HG03064 (cell line): ENCODE data around the gene COLEC11.
"Not testable (repeated sequence)": the region's sequence is repeated elsewhere in the genome, so short reads cannot be mapped to it uniquely, and the experiment has no call there.

ENCODE experiments used
- ATAC-seq: cut with Tn5 transposase; IDR thresholded peaks from one replicate; pipeline ENCODE4 v1.9.1; 2021; ENCODE audit warnings: low read depth; ENCODE audit not compliant: unreplicated experiment

COLEC11 gene

DNA sequence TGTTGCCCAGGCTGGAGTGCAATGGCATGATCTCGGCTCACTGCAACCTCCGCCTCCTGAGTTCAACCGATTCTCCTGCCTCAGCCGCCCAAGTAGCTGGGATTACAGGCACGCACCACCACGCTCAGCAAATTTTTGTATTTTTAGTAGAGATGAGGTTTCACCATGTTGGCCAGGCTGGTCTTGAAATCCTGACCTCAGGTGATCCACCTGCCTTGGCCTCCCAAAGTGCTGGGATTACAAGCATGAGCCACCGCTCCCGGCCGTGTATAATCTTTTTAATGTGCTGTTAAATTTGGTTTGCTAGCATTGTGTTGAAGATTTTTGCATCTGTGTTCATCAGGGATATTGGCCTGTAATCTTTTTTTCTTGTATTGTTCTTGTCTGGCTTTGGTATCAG lies 24.7 kb downstream of the COLEC11 start:
- ATAC-seq = not testable (repeated sequence)

GRCh38 chr2:3620834-3621233 lies 25.9 kb downstream of the COLEC11 start:
- ATAC-seq = no peak

DNA sequence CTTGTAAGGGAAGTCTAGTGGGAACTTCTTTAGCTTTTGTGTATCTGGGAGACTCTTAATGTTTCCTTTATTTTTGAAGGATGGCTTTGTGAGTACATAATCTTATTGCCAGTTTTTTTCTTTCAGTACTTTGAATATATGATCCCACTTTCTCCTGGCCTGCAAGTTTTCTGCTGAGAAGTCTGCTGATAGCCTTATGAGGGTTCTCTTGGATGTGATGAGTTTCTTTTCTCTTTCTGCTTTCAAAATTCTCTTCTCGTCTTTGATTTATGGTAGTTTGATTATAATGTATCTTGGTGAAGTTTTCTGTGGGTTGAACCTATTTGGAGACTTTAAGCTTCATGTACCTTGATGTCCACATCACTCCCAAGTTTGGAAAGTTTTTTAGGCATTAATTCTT lies 28.1 kb downstream of the COLEC11 start:
- ATAC-seq = no peak

DNA sequence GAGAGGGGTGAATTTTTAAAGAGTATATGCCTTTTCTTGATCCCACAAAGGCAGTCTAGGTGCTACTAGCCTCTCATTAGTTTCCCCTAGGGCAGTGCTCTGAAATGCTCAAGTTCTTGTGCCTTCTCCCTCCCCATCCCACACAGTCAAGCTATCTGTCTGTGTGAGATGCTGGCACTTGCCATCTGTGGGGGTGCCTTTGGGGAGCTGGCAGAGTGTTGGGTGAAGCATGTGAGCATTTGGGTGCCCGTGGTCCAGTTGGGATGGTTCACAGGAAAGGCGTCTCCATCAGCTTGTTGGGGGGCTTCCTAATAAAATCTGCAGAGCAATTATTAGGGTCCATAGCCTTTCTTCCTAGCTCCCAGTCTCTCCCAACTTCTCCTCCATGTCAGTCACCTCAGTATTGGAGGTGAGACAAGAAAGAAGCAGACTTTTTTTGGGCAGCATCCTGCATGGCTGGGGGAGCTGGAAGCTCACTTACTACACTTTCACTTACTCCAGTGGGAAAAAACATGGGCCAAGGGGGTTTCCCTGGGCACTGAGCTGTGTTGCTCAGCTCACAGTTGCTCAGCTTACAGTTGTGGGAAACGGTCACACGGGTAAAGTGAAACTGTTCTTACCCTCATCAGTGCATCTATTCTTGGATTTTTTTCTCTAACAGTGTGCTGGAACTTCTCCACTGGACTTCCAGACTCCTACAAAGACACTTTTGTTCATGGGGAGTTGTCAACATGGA lies 29.3 kb downstream of the COLEC11 start:
- no peak for ATAC-seq

DNA sequence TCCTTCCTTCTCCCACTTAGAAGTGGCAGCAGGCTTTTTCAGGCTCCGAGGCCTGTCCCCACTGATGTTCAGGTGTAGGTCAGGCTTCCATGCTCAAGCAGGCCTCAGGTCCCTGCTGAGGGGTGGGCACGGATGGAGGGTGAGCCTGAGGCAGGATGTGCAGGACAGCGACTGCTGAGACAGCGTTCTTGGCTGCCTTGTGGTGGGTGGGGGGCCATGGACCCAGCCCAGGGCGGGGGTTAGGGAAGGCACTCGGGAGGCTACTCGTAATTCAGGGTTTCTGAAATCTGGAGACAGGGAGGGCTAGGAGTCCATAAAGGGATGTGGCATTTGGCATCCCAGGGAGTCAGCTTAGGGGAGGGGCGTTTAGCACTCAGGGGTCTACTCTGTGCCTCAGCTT lies 30.3 kb downstream of the COLEC11 start:
- ATAC-seq = no peak

DNA sequence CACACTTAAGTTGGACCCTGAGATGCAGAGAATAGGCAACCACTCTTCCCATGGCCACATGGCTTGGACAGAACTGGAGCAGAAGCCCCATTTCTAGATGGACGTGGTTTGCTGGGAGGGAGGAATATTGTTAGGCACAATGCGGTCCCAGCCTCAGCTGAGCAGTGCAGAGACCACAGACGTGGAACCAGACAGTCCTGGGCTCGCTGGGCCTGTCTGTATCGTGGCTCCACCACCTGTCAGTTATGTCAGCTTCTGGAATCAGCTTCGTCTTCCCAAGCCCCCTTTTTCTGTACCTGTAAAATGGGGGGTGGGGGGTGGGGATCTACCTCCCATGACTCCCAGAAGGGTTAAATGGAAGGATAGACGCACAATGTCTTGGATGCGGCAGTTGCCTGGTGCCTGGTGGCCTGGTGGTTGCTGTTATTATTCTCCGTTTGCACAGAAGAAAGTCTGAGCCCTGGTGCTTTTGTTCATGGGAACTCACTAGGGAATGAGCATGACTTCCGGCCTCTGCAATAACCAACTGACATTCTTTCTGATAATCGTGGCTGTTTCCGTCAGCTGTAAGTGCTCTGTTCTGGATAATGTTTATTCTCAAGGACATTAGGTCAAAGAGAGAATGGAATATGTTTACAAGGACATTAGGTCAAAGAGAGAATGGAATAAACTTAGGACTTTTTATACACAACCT lies 31.4 kb downstream of the COLEC11 start:
- no peak for ATAC-seq

GRCh38 chr2:3626812-3627499 lies 32.0 kb downstream of the COLEC11 start:
- ATAC-seq = no peak

DNA sequence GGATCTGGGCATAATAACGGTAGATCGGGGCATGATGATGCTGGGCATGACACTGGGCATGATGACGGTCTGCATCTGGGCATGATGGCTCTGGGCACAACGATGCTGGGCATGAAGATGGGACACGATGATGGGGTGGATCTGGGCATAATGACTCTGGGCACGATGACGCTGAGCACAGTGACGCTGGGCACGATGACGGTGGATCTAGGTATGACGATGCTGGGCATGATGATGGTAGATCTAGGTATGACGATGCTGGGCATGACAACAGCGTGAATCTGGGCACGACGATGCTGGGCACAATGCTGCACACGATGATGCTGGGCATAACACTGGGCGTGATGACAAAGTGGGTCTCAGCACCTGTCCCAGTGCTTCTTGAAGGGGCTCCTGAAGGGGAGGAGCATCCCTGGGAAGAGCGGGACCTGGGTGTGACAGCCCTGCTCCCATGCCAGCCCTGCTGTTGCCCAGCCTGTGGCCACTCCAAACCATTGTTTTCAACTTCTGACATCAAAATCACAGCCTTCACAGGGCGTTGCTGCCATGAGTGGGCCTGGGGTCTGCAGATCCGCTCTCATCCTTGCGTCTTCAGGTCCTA lies 32.7 kb downstream of the COLEC11 start:
- ATAC-seq = no peak

DNA sequence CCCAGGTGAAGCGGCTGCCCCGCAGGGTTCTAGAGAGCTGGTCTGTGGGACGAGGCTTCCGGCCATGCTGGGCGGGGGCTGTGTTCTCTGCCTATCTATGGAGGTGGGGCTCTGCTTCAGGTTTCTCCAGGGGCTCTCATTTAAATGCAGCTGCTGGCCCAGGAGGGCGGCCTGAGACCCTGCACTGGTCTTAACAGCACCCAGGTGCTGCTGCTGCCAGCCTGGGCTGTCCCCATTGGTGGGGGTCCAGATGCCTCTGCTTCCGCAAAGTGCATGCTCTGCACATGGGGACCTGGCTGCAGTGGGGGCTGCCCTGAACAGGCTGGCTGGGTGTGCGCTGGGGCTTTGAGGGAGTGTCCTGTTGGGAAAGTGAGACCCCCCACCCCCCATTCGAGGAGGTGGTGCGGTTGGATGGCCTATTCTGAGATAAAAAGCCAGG lies 33.3 kb downstream of the COLEC11 start:
- no peak for ATAC-seq

- no peak for ATAC-seq
Observed at GRCh38 chr2:3628800-3629199, 33.9 kb downstream of the COLEC11 start.

DNA sequence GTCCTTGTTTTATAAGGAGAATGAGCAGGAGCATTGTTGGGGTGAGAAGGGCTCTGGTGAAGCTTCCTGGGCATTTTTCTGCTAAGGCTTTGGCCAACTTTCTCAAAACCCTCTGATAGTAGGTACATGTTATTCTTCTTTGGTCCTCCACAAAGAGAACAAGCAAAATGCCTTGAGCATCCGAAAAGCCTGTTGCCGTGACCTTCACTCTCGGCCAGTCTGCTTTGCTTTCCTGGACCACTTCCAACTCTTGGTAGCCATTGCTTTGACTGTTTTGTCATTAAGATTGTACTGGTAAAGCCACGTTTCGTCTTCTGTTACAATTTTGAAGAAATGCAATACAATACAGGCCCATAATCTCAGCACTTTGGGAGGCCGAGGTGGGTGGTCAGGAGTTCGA lies 35.7 kb downstream of the COLEC11 start:
- no peak for ATAC-seq

DNA sequence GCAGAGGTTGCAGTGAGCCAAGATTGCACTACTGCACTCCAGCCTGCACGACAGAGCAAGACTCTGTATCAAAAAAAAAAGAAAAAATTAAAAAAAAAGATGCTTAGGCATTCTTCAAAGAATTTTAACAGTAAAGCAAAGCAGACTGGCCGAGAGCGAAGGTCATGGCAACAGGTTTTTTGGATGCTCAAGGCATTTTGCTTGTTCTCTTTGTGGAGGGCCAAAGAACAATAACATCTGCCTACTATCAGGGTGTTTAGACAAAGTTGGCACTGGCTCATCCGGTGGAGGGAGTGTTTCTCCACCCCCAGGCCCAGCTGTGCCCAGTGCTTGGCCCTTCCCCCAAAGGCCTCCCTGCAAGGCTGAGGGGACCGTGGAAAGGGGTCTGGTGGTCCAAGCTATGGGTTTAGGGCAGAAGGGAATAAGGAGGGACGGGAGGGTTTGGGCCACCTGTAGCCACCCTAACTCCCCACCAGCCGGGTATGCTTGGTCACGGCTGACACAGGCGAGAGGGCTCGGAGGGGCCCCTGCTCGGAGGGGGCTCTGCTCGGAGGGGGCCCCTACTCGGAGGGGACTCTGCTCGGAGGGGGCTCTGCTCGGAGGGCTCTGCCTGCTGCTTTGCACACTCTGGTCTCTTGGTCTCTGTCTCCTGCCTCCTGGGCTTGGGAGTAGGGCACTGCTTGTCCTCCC lies 36.4 kb downstream of the COLEC11 start:
- no peak for ATAC-seq

DNA sequence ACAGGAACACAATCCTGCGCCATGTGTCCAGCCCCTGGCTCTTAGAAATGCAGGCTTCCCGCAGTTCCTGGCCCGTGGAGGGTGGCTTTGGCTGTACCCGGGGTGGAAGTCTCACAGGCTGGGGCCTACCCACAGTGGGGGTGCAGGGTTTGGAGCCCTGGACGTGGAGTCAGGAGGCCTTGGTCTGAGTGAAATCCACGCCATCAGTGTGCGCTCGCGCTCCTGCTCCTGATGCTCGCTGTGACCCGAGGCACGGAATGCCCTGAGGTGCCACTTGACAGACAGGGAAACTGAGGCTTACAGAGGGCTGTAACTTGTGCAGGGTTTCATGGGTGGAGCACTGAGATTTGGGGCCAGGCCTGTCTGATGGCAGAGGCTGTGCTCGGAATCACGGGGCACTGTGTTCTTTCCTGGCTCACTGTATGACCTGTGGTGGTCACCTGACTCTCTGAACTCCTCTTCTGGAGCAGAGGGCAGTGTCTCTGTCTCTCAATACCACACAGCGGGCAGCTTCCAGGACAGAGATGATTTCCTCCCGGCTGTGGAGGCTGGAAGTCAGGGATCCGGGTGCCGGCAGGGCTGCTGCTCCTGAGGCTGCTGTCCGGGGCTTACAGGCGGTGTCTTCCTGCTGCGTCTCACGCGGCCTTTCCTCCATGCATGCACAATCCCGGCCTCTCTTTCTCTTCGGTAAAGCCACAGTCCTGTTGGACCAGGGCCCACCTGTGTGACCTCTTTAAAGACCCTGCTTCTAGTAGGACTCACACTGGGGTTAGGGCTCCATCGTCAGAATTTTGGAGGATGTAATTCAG lies 37.1 kb downstream of the COLEC11 start:
- ATAC-seq = no peak

DNA sequence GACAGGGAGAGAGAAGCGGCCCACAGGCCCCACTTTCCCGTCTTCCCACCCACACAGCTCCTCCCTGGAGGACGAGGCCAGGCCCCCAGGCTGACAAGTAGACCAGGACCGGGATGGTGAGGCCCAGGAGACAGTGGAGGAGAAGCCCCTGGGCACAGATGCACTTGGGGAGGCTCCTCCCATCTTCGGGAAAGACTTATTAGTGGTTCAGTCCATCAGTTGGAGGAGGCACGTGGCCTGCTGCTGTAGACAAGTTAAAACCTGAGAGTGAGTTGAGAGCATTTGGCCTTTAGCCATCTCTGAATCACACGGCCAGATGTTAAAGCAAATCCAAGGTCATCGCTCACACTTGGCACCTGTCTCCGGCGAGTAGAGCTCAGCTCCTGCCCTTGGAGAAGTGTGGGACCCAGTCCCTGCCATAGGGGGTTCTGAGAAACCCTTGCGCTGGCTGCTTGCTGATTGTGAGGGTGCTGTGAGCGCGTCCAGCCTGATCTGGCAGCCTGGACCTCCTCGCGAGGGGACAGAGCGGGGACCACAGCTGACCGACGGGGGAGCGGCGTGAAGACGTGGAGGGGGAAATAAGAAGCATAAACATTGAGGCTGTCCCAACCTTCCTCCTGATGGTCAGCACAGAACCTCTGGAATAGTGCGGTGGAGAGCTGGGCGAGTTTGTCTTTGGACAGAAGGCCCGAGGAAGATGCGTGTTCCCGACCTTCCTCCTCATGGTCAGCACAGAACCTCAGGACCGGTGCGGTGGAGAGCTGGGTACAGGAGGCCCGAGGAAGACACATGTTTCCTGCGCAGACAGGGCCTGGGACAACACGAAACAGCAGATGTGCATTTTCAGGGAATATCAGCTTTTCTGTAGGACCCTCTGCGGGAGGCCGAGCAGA lies 38.4 kb downstream of the COLEC11 start:
- ATAC-seq = no peak

DNA sequence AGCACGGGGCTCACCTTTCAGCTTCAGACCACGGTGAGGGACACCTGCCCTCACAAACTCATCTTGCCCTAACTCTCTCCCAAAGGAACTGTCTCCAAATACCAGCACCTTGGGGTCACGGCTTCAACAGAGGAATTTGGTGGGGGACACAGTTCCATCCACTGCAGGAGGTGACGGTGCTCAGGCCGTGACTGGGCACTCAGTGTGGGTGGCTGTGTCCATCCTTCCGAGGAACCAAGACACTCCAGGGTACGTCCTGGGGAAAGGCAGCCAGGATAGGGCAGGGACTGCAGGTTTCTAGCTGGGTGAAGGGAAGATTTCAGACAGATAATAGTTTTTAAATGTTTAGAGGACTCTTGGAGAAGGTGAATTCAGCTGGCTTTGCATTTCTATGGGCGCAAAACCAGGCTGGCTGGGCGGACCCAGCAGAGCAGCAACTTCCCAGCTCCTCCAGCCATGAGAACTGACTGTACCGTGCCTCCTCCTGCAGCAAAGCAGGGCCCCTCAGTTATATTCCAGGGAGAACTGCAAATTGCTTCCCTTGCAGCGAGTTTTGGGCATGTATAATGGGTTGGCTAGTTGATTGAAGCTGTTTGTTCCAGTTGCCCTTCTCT lies 39.2 kb downstream of the COLEC11 start:
- ATAC-seq = no peak

DNA sequence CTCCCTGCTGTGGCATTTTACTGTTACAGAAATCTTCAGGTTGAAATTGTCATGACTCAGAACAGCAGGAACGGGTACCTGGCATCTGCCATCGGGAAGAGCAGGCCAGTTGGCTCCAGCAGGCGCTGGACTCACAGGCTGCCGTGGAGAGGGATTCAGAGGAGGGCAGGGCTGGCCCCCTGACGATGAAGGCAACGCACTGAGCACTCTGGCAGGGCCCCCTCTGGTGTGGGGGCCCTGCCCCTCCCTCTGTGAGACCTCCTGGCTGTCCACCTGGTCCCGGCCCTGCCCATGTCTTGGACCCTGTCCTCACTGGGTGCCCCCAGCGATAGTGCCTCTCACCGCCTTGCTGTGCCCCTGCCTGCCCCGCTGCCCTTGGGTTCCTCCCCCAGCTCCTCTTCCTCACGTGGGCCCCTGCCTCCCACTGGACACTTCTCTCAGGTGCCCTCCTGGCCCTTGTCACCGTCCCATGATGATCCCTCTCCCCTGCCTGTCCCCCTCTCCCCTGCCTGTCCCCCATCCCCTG lies 39.7 kb downstream of the COLEC11 start:
- no peak for ATAC-seq

DNA sequence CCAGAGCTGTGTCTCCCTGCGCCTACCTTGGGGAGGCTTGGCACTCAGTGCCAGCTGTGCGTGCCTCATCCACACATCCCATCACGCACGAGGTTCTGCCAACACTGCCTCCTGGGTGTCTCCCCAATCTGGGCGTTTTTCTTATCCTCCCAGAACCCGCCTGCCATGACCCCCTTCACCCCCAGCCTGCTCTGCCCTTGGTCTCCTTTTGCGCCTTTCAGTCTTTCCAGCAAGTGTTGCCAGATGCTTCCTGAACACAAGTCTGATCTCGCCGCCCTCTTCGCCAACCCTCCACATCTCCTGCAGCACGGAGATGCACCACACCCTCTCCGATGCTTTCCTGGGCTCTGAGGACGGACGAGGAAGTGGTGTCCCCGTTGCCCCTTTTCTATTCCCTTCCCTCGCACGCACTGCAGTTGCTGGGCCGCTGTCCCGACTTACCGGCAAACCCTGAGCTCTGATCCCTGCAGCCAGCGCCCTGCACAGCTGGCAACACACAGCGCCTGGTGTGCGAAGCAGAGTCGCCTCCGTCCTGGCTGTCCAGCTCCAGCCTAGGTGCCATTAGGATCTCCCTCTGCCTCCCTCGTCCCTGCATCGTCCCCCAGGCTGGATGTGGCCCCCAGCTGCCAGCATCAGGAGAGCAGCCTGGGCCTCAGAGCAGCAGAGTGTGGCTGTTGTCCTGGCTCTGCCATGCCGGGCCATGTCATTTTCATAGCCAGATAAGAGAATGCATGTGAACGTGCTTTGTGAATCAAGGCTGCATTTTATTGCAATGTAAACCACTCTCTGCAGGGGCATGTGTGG lies 40.5 kb downstream of the COLEC11 start:
- no peak for ATAC-seq
